ENCODE measurements around the gene MMRN1. TPM values are rescaled to one million over a fixed set of nuclear protein-coding genes. Genes with fewer than 3 reads are reported as not detected.

The MMRN1 gene
- total RNA-seq, 2 donors from 2014 or later, result not detected

GRCh38 chr4:89909889-89910288, 15.2 kb downstream of the MMRN1 start:
- Histone ChIP-seq H3K4me1 (ENCODE audit: control insufficient read depth, insufficient read depth, low read length) (peaks cover 5% of the 10 kb centered on the region), H3K27me3 (ENCODE audit: control insufficient read depth, insufficient read depth, low read length, poor library complexity, severe bottlenecking) (no peaks in the 10 kb centered on the region), H3K9ac (ENCODE audit: extremely low read depth, low read length, poor library complexity, severe bottlenecking) (no peak overlapping the region), H3K27ac (ENCODE audit: low read depth, low read length) (no peak overlapping the region), H3K4me3 (ENCODE audit: low read length) (no peak overlapping the region), H3K36me3 (ENCODE audit: control insufficient read depth, insufficient read depth, low read length) (no peaks in the 10 kb centered on the region), H3K9me3 (ENCODE audit: control insufficient read depth, low read length) (no peaks in the 10 kb centered on the region)
- Mint-ChIP-seq H3K27me3 (ENCODE audit: insufficient read depth) (no peaks in the 10 kb centered on the region), H3K9me3 (no peaks in the 10 kb centered on the region), H3K4me3 (no peak overlapping the region), H3K27ac (no peak overlapping the region), H3K4me1 (peaks cover 4% of the 10 kb centered on the region), H3K36me3 (ENCODE audit: low read depth) (no peaks in the 10 kb centered on the region)
- no peak for DNase-seq
- whole genome bisulfite sequencing, 2 experiments (ENCODE audit: insufficient coverage in 1 of 2, insufficient read length in 1 of 2), result 96 to 100% methylated on average over 1 of the region's 1 CpG
- TF ChIP-seq, protein P1, sequence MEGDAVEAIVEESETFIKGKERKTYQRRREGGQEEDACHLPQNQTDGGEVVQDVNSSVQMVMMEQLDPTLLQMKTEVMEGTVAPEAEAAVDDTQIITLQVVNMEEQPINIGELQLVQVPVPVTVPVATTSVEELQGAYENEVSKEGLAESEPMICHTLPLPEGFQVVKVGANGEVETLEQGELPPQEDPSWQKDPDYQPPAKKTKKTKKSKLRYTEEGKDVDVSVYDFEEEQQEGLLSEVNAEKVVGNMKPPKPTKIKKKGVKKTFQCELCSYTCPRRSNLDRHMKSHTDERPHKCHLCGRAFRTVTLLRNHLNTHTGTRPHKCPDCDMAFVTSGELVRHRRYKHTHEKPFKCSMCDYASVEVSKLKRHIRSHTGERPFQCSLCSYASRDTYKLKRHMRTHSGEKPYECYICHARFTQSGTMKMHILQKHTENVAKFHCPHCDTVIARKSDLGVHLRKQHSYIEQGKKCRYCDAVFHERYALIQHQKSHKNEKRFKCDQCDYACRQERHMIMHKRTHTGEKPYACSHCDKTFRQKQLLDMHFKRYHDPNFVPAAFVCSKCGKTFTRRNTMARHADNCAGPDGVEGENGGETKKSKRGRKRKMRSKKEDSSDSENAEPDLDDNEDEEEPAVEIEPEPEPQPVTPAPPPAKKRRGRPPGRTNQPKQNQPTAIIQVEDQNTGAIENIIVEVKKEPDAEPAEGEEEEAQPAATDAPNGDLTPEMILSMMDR (conservative IDR thresholded peaks at IDR 0.05), result no peak

- H3K27ac ChIP-seq (ENCODE audit: low read depth, low read length), result no peak overlapping the region
- WGBS, 2 experiments (ENCODE audit: insufficient coverage in 1 of 2, insufficient read length in 1 of 2), result 79% methylated on average over 1 of the region's 1 CpG; no CpG with 5 or more reads in 1 of the 2 experiments
- no peaks in the 10 kb centered on the region for H3K36me3 Mint-ChIP-seq (ENCODE audit: low read depth)
These were observed 19.0 kb downstream of the MMRN1 start for GRCh38 chr4:89913623-89914022.

GRCh38 chr4:89914609-89915550, 20.2 kb downstream of the MMRN1 start:
- Histone ChIP-seq H3K27ac (ENCODE audit: low read depth, low read length) (no peak overlapping the region), H3K9ac (ENCODE audit: extremely low read depth, low read length, poor library complexity, severe bottlenecking) (no peak overlapping the region), H3K4me3 (ENCODE audit: low read length) (no peak overlapping the region), H3K4me1 (ENCODE audit: control insufficient read depth, insufficient read depth, low read length) (peaks cover 8% of the 10 kb centered on the region), H3K27me3 (ENCODE audit: control insufficient read depth, insufficient read depth, low read length, poor library complexity, severe bottlenecking) (no peaks in the 10 kb centered on the region), H3K36me3 (ENCODE audit: control insufficient read depth, insufficient read depth, low read length) (no peaks in the 10 kb centered on the region), H3K9me3 (ENCODE audit: control insufficient read depth, low read length) (no peaks in the 10 kb centered on the region)
- DNase-seq, result no peak
- TF ChIP-seq, protein P1 (conservative IDR thresholded peaks at IDR 0.05), result no peak
- Mint-ChIP-seq H3K9me3 (no peaks in the 10 kb centered on the region), H3K27me3 (ENCODE audit: insufficient read depth) (no peaks in the 10 kb centered on the region), H3K4me1 (peaks cover 17% of the 10 kb centered on the region), H3K36me3 (ENCODE audit: low read depth) (no peaks in the 10 kb centered on the region), H3K4me3 (no peak overlapping the region), H3K27ac (no peak overlapping the region)
- WGBS, 2 experiments (ENCODE audit: insufficient coverage in 1 of 2, insufficient read length in 1 of 2), result 96% methylated on average over 1 of the region's 1 CpG; no CpG with 5 or more reads in 1 of the 2 experiments

More at GRCh38 chr4:89913623-89914022, 19.0 kb downstream of the MMRN1 start:
- no peaks in the 10 kb centered on the region for H3K36me3 ChIP-seq (ENCODE audit: control insufficient read depth, insufficient read depth, low read length)
- H3K4me1 Mint-ChIP-seq, result peaks cover 17% of the 10 kb centered on the region
- no peak overlapping the region for H3K4me3 Mint-ChIP-seq
- no peak for DNase-seq
- no peak overlapping the region for H3K9ac ChIP-seq (ENCODE audit: extremely low read depth, low read length, poor library complexity, severe bottlenecking)
- TF ChIP-seq, protein P1 (conservative IDR thresholded peaks at IDR 0.05), result no peak
- H3K4me3 ChIP-seq (ENCODE audit: low read length), result no peak overlapping the region
- no peaks in the 10 kb centered on the region for H3K27me3 ChIP-seq (ENCODE audit: control insufficient read depth, insufficient read depth, low read length, poor library complexity, severe bottlenecking)
- peaks cover 8% of the 10 kb centered on the region for H3K4me1 ChIP-seq (ENCODE audit: control insufficient read depth, insufficient read depth, low read length)
- H3K9me3 Mint-ChIP-seq, result no peaks in the 10 kb centered on the region
- no peak overlapping the region for H3K27ac Mint-ChIP-seq
- no peaks in the 10 kb centered on the region for H3K27me3 Mint-ChIP-seq (ENCODE audit: insufficient read depth)
- no peaks in the 10 kb centered on the region for H3K9me3 ChIP-seq (ENCODE audit: control insufficient read depth, low read length)

Data from endodermal cell (in vitro differentiated cells).